ENCODE measurements around the gene BMERB1.
"Not testable (repeated sequence)": the region's sequence is repeated elsewhere in the genome, so short reads cannot be mapped to it uniquely, and the experiment has no call there.

DNA sequence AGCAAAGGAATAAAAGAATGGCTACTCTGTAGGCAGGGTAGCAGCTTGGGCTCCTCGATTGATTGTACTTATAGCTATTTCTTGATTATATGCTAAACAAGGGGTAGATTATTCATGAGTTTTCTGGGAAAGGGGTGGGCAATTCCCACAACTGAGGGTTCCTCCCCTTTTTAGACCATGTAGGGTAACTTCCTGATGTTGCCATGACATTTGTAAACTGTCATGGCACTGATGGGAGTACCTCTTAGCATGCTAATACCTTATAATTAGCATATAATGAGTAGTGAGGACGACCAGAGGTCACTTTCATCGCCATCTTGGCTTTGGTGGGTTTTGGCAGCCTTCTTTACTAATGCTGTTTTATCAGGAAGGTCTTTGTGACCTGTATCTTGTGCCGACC is 136.3 kb downstream of the BMERB1 start:
- TF ChIP-seq, protein P1, sequence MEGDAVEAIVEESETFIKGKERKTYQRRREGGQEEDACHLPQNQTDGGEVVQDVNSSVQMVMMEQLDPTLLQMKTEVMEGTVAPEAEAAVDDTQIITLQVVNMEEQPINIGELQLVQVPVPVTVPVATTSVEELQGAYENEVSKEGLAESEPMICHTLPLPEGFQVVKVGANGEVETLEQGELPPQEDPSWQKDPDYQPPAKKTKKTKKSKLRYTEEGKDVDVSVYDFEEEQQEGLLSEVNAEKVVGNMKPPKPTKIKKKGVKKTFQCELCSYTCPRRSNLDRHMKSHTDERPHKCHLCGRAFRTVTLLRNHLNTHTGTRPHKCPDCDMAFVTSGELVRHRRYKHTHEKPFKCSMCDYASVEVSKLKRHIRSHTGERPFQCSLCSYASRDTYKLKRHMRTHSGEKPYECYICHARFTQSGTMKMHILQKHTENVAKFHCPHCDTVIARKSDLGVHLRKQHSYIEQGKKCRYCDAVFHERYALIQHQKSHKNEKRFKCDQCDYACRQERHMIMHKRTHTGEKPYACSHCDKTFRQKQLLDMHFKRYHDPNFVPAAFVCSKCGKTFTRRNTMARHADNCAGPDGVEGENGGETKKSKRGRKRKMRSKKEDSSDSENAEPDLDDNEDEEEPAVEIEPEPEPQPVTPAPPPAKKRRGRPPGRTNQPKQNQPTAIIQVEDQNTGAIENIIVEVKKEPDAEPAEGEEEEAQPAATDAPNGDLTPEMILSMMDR (IDR thresholded peaks at IDR 0.05): not testable (repeated sequence)
- not testable (repeated sequence) for TF ChIP-seq POLR2A (IDR thresholded peaks at IDR 0.05; ENCODE audit: low read depth); EP300 (IDR thresholded peaks at IDR 0.05)
